Dermis blood vessel endothelial cell (primary cell): Measurements from ENCODE around the gene ARHGEF1. TPM values are rescaled to one million over a fixed set of nuclear protein-coding genes. Genes with fewer than 3 reads are reported as not detected.
"Not testable (repeated sequence)": the region's sequence is repeated elsewhere in the genome, so short reads cannot be mapped to it uniquely, and the experiment has no call there.

Experiments used
- DNase-seq: peaks from one replicate; pipeline ENCODE4 v3.0.0; 2010
- total RNA-seq: library from RNA; depleted of rRNA; stranded (reverse); fragments of >200 nt; gene quantifications from 2 replicates; pipeline ENCODE4 v1.2.3, GENCODE V29; 2014

ARHGEF1 gene
- total RNA-seq, 1 donor from 2014 or later: 53.8 TPM

DNA sequence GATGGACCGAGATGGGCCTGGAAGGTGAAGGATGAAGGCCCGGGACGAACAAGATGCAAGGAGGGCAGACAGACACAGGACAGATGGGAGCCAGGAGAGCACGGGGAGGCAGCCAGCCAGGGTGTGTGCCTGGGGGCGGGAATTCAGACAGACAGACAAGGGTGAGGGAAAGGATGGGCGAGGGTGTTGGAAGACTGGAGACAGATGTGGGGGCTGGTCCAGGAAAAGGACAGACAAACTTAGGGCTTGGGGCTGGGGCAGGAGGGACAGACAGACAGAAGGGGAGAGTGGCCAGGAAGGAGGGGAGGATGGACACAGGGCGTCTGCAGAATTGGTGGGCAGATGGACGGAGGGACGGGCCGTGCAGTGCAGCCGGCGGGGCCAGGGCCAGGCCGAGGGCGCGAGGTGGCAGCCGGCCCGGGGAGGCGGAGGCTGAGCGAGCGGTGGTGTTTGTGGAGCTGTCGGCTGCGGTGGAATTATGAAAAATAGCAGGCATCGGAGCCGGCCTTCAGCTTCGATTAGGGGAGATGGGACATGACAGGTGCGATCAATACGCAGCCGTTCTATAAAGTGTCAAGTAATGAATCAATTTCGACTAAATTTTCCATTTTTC, 49.8 kb downstream of the ARHGEF1 start:
- DNase-seq: no peak

DNA sequence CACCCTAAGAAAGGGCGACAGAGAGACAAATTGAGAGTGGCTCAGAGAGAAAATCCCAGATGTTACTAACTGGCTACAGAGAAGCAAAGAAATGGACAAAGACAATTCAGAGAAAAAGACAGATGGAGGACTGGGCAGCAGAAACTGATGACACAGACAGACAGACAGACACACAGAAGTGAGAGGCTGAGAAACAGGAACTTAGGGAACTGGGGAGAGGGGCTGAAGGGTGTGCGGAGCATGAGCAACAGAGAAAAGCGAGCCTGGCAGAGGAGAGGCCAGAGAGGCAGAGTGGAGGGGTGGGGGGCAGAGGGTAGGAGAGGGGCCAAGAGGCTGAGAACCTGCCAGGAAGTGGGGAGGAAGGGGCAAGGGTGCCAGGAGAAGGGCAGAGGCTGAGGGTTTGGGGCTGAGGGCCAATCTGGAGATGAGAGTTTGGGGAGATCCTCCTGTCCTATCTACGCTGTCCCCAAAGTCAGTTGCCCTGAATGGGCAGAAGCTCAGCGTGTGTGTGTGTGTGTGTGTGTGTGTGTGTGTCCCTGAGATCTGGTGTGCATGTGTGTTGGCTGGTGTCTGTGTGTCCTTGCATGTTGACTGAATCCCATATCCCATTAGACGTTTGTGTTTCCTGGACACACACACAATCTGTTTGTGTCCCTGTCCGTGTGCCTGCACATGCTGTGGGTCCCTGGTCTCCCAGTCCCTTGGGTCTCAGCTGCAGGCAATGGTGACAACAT, 50.9 kb downstream of the ARHGEF1 start:
- no peak for DNase-seq

DNA sequence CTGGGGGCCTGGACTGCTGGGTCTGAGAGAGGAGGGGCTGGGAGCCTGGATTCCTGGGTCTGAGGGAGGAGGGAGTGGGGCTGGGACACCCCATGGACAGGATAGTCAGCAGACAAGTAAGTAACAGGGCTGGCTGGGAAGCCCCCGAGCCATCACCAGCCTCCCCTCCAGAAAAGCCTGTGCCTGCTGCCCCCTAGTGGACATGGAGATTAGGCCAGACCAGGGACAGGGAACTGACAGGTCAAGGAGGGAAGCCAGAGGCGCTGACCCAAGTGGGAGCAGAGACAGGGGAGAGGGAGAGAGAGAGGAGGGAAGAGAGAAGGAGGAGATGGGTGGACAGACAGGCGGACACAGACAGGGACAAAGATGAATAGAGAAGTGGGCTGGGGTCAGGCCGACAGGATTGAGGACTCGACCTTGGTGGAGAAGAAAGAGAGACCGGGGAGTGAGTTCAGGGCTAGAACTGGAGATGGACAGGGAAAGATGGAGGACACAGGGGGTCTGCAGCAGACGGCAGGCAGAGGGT, 51.9 kb downstream of the ARHGEF1 start:
- DNase-seq: peak; percentile 78

DNA sequence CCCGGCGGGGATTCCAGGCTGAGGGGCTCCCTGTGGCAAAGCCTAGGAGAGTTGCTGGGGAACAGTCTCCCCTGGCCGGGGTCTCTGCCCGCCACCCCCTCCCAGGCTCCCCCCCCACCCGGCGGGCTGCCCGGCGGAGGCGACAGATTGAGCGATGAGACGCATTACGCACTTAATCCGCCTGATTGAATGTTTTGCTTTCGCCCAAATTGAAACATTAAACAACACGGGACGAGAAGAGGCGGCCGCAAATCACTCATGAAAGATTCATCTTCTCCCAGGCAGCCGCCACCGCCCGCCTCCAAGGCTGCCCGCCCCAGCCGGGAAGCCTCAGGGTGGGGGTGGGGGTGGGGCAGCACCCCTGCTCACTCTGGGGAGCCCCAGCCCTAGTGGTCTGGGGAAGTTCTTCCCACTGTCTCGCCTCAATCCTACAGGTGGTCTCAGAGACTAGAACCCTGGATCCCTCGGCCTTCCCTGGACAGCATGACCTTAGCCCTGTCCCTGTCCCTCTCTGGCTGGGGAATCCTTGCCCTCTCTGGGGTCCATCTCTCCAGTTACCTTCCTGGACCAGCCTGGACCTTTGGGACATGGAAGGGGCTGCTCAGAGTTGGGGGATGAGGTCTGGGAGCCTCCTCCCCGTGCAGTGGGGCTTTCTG, 52.9 kb downstream of the ARHGEF1 start:
- DNase-seq: no peak

DNA sequence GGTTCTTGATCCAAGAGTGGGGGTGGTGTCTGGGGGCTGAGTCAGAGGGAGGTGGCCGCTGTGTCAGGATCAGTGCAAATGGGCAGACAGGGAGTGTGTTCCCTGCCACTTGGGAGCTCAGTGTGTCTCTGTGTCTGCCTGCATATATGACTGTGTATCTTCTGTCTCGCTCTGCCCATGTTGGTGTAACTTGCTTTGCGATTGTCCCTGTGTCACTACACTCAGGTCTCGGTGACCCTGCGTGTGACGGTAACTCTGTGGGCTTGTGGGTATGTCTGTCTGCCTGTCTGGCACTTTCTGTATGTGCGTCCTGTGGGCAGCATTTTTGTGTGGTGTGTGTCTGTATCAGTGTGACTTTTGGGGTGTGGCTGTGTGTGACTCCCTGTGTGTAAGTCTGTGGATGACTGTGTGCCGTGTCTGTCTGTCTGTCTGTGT, 53.4 kb downstream of the ARHGEF1 start:
- DNase-seq: no peak

DNA sequence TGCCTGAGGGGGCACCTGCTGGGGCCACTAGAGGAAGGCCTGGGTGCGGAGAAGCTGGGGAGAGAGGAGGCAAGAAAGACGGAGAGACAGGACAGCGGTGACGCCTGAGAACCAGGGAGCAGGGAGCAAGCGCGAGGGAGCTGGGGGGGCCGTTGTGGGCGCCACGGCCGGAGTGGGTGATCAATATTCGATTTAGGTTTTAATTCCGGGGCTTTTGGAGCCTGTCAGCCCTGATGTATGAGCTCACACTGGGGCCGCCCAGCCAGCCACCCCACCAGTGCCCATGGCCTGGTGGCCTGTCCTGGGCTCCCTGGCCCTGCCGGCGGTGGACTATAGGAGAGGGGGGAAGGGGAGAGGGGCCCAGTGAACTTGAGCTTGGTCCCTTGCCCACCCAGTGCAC, 54.0 kb downstream of the ARHGEF1 start:
- DNase-seq: no peak

DNA sequence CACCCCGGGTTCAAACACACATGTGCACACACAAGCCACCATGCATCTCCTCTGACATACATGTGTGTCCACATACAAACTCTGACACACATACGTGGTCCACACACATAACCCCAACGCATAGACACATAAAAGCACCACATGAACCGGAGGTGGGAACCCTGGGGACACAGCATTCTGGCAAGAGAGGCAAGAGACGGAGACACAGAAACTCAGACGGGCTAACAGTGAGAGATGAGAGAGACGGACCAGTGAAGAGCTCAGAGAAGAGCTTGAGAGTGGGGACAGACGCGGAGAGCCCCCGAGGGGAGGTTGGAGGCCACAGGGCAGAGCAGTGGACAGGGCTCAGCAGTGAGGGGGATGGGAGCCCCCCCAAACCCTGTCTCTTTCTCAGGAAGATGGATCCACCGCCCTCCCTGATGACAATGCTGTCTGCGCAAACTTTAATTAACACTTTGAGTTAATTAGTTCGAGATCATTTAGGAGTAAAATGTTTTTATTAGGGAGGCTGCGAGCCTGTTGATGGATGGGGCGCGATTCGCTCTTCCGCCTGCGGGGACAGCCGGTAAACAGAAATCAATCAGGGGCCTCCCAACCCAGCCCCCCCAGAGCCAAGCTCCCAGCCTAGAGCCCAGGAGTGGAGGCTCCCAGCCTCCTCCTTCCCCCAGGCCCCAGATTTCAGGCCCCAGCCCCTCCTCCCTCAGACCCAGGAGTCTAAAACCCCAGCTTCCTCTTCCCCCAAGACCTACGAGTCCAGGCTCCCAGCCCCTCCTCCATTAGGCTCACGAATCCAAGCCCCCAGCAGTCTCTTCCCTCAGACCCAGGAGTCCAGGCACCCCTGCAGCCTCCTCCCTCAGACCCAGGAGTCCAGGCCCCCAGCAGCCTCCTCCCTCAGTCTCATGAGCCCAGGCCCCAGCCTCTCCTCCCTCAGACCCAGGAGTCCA, 54.8 kb downstream of the ARHGEF1 start:
- no peak for DNase-seq

GRCh38 chr19:41939209-41939608, 56.2 kb downstream of the ARHGEF1 start:
- DNase-seq: not testable (repeated sequence)

- DNase-seq: no peak
Observed at GRCh38 chr19:41939861-41940730, 57.1 kb downstream of the ARHGEF1 start.

GRCh38 chr19:41940731-41941409, 57.9 kb downstream of the ARHGEF1 start:
- no peak for DNase-seq

- DNase-seq: no peak
Observed at GRCh38 chr19:41941410-41942202, 58.6 kb downstream of the ARHGEF1 start.

- DNase-seq: no peak
Observed at GRCh38 chr19:41944336-41944735, 61.4 kb downstream of the ARHGEF1 start.

- no peak for DNase-seq
Observed at GRCh38 chr19:41945135-41945766, 62.3 kb downstream of the ARHGEF1 start.

DNA sequence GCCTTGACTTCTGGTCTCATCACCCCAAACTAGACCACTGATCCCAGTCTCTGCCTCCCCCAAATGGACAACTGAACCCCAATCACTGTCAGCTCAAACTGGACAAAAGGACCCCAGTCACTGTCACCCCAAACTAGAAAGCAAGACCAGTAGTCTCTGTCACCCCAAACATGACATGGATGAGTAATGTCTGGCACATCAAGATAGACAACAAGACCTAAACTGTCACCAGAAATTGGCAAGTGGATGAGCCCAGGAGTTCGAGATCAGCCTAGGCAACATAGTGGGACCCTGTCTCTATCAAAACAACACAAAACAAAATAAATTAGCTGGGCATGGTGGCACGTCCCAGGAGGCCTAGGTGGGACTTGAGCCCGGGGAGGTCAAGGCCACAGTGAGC, 64.1 kb downstream of the ARHGEF1 start:
- no peak for DNase-seq

DNA sequence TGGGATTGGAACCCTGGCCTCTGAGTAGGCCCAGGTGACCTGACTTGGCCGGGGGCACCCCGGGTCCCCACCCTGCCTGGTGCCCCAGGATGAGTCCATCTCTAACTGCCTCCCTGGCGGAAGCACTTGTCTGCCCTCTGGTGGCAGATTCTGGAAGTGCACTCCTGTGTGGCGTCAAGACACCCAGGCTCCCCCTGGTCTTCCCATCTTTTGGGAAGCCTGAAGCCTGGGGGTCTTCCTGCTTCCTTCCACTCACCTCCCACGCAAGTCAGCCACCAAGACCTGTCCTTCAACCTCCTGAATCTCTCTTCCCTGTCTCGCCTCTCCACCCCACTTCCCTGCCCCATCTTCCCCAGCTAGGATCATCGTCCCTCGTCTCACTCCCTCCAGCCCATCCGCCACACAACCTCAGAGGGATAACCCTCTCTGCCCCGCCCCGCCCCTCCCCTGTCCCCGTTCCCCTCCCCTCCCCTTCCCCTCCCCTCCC, 68.7 kb downstream of the ARHGEF1 start:
- peak; percentile 83 for DNase-seq

DNA sequence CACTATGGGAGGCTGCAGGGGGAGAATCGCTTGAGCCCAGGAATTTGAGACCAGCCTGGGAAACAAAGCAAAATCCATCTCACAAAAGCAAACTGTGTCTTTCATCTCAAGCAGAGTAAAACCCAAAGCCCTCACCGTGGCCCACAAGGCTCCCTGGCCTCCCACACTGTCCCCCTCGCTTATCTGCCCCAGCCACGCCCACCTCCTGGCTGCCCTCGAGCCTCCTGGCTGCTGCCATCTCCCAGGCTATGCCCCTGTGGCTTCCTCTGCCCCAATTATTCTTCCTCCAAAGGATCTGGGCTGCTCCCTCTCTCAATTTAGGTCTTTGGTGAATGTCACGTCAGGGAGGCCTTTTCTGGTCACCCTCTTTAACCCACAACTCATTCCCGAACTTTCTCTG, 72.5 kb downstream of the ARHGEF1 start:
- DNase-seq: no peak

GRCh38 chr19:41956621-41957020, 73.6 kb downstream of the ARHGEF1 start:
- DNase-seq: no peak
